Hepatocyte (in vitro differentiated cells): ENCODE data around the gene AHNAK.

Source experiments
- CTCF ChIP-seq: fragments of 200-600 bp; sonication (generic); IDR thresholded peaks from 2 replicates; pipeline ENCODE4 v1.5.1; 2016; ENCODE audit warnings: antibody characterized with exemption, mild to moderate bottlenecking; ENCODE audit not compliant: poor library complexity
- EZH2 ChIP-seq: fragments of 200-600 bp; sonication (generic); IDR thresholded peaks from 2 replicates; pipeline ENCODE4 v1.6.1; 2016; ENCODE audit warnings: antibody characterized with exemption, mild to moderate bottlenecking, borderline replicate concordance
- EZH2phosphoT487 ChIP-seq: fragments of 200-600 bp; sonication (generic); IDR thresholded peaks from one replicate; pipeline ENCODE4 v1.6.1; 2018; ENCODE audit warnings: antibody characterized with exemption, mild to moderate bottlenecking, low read depth, moderate library complexity; ENCODE audit not compliant: unreplicated experiment, severe bottlenecking

GRCh38 chr11:62472063-62472884 lies 74.3 kb downstream of the AHNAK start:
- no peak for TF ChIP-seq CTCF
- TF ChIP-seq EZH2, result no peak
- no peak for TF ChIP-seq EZH2phosphoT487
